Erythroblast (primary cell): ENCODE data around the gene SURF6.
"Not testable (repeated sequence)": the region's sequence is repeated elsewhere in the genome, so short reads cannot be mapped to it uniquely, and the experiment has no call there.

Source experiments
- DNase-seq, 2 experiments: peaks; one replicate each; lab custom pipeline; 2025; lab: John Stamatoyannopoulos, UW
- GATA1 ChIP-seq: IDR thresholded peaks from 2 replicates; pipeline ENCODE4 v1.6.1; 2011; ENCODE audit warnings: low read depth, mild to moderate bottlenecking, control low read depth, low read length, moderate library complexity
- POLR2A ChIP-seq: IDR thresholded peaks from 2 replicates; pipeline ENCODE4 v1.6.1; 2011; ENCODE audit warnings: mild to moderate bottlenecking, low read length

The SURF6 gene

DNA sequence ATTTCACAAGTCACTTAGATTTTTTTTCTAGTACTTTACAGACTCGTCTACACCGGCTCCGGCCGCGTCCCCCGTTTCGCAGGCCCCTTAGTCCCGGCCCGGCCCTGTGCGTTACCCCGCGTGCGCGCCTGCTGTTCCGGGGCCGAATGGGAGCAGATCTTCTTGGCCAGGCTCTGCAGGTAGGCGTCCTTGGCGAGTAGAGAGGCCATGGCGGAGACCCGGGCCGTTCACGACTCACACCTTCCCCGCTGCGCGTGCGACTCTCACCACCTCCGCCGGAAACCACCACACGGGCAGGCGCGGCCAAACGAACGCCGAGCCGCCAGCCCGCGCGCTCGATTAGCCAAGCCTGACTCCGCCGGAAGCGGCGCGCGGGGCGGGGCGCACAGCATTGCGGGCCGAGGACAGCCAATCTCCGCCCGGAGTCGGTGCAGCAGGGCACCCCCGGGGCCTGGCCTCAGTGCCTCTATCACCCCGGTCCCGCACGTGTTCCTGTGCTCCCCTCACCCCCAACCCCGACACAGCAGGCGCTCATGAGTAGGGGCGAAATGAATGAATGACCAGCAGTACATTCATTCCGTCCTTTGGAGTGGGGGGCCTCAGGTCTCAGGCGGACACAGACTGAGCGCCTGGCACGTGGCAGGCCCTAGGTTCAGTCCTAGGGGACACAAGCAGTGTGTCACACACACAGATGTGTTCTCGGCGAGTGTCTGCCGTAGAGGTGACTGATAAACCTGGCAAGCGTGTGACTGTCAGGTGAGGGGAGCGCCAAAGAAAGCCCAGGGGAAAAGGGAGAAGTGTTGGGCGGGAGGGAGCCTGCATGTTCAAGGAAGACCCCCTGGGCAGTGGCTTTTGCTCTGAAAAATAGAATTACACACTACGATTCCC is at the start of gene SURF6:
Gene SURF6, minus strand, starts transcription at position 265 of the 888 bp plus-strand sequence. Its CDS starts 56 bp downstream, at position 209.
- peak; percentile 95 to 96 for DNase-seq
- TF ChIP-seq GATA1 (no peak), POLR2A (peak; percentile 72)

GRCh38 chr9:133385452-133385851 is 49.5 kb upstream of the SURF6 start:
- TF ChIP-seq GATA1 (no peak), POLR2A (no peak)

DNA sequence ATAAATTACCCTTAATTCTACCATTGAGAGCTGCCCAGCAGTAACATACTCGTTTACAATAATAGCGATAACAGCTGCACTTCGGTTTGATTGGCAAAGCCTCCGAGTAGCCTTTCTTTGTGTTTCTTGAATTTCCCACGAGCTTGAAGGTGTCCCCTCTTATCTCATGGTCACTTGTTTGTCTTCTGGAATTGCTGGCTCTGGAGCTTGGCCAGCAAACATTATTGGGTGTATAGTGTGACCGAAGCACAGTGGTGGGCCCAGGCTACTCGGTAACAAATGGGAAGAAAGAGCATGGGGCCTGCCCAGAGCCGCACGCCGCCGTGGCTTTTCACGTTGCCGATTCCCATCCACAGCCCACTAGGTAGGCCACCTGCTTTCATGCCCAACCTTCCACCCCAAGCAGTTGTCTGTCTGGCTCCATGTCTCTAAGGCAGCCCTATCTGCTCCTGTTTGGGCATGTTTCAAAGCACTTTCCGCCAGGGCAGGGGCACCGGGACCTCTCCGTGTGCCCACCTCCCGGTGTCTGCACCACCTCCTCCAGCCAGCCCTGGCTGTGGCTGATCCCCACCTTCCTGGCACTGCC is 48.8 kb upstream of the SURF6 start:
- DNase-seq: no peak
- TF ChIP-seq GATA1: no peak
- no peak for TF ChIP-seq POLR2A

More at GRCh38 chr9:133385452-133385851, 49.5 kb upstream of the SURF6 start:
- DNase-seq: no peak

DNA sequence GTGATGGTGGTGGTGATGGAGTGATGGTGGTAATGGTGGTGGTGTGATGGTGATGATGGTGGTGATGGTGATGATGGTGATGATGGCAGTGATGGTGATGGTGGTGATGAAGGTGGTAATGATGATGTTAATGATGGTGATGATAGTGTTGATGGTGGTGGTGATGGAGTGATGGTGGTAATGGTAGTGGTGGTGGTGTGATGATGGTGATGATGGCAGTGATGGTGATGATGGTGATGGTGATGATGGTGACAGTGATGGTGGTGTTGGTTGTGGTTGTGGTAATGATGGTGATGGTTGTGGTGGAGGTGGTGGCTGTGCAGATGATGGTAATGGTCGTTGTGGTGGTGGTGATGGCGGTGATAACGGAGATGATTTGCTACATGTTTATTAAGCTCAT is 47.5 kb upstream of the SURF6 start:
- TF ChIP-seq GATA1 (no peak), POLR2A (no peak)
- no peak for DNase-seq

DNA sequence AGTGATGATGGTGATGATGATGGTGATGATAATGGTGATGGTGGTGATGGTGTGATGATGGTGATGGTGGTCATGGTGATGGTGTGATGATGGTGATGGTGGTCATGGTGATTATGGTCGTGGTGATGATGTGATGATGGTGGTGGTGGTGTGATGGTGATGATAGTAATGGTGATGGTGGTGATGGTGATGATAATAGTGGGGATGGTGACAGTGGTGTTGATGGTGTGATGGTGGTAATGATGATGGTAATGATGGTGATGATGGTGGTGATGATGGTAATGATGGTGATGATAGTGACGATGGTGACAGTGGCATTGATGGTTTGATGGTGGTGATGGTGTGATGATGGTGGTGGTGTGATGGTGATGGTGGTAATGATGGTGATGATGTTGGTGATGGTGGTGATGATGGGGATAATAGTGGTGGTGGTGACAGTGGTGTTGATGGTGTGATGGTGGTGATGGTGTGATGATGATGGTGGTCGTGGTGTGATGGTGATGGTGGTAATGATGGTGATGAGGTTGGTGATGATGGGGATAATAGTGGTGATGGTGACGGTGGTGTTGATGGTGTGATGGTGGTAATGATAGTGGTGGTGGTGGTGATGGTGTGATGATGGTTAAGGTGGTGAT is 46.6 kb upstream of the SURF6 start:
- no peak for TF ChIP-seq GATA1
- no peak for TF ChIP-seq POLR2A

GRCh38 chr9:133380734-133381133 is 44.7 kb upstream of the SURF6 start:
- DNase-seq: no peak
- no peak for TF ChIP-seq POLR2A
- no peak for TF ChIP-seq GATA1

More for the DNA sequence above, 46.6 kb upstream of the SURF6 start:
- no peak for DNase-seq

GRCh38 chr9:133379153-133380086 is 43.4 kb upstream of the SURF6 start:
- DNase-seq: no peak

DNA sequence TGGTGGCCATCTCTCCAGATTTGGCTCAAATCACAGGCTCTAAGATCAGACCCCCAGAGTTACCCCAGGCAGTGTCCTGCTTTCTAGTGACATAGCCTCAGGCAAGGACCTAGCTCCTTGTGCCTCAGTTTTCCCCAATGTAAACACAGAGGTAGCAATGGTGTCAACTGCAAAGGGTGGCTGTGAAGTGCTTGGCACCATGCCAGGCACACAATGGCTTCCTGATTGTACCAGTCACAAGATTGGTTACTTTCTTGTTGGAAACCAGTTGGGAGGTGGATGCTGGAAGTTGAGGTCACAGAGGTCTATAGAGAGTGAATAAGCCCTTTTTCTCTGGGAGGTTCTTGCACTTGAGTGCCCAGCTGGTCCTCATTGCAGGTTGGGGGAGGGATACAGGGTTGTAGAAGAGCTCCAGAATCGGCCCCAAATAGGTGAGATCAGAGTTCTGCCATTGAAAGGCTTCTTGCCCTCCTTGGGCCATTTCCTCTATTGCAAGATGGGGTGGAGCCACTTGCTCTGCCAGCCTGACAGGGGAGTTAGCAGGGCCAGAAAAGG is 42.5 kb upstream of the SURF6 start:
- no peak for TF ChIP-seq GATA1
- no peak for TF ChIP-seq POLR2A
- DNase-seq: peak in 1 of 2 experiments; percentile 17

More at GRCh38 chr9:133379153-133380086, 43.4 kb upstream of the SURF6 start:
- TF ChIP-seq POLR2A (no peak), GATA1 (no peak)

DNA sequence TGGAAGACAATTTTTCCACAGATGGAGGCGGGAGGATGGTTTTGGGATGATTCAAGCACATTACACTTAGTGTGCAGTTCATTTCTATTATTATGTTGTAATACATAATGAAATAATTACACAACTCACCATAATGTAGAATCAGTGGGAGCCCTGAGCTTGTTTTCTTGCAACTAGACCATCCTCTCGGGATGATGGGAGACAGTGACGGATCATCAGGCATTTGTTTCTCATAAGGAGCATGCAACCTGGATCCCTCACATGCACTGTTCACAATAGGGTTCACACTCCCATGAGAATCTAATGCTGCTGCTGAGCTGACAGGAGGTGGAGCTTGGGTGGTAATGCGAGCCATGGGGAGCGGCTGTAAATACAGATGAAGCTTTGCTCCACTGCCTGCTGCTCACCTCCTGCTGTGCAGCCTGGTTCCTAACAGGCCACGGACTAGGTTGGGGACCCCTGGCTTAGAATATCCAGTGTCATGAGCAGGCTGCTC is 41.8 kb upstream of the SURF6 start:
- DNase-seq: peak in 1 of 2 experiments; percentile 22
- TF ChIP-seq GATA1 (no peak), POLR2A (no peak)

- DNase-seq: not testable (repeated sequence)
Observed at GRCh38 chr9:133377280-133377679, 41.3 kb upstream of the SURF6 start.

- TF ChIP-seq GATA1: no peak
- TF ChIP-seq POLR2A: peak; percentile 81
- peak; percentile 98 to 99 for DNase-seq
Observed at GRCh38 chr9:133375724-133376654, 40.0 kb upstream of the SURF6 start, which contains the start of the genes STKLD1 and SURF4. TSS of gene STKLD1 (plus strand) at chr9:133376366. CDS start at chr9:133376474, 108 bp downstream. TSS of gene SURF4 (minus strand) at chr9:133376060. CDS start at chr9:133375969, 91 bp downstream.
